SH-SY5Y (cell line): Measurements from ENCODE around the gene LAIR2.

Experiments used
- GATA2 ChIP-seq: IDR thresholded peaks from 2 replicates; pipeline ENCODE4 v1.6.1; 2011; ENCODE audit warnings: mild to moderate bottlenecking, low read depth, low read length
- GATA3 ChIP-seq: IDR thresholded peaks from 2 replicates; pipeline ENCODE4 v1.6.1; 2011; ENCODE audit warnings: low read depth, mild to moderate bottlenecking, low read length, moderate library complexity

GRCh38 chr19:54507824-54508223 is 5.2 kb downstream of the LAIR2 start:
- TF ChIP-seq GATA2 (no peak), GATA3 (no peak)
